ENCODE results near the gene PPP2R2C.

GRCh38 chr4:6347511-6348045 is 124.8 kb downstream of the PPP2R2C start:
- TF ChIP-seq CTCF (conservative IDR thresholded peaks at IDR 0.05 in 1 of 2, IDR thresholded peaks at IDR 0.05 in 1 of 2; ENCODE audit: extremely low read depth in 1 of 2, insufficient read depth in 1 of 2, low read depth in 1 of 2, low read length in 2 of 2) (no peak), EZH2 (IDR thresholded peaks at IDR 0.05; ENCODE audit: borderline replicate concordance, low read length) (no peak)

Data from mammary epithelial cell (primary cell).